Stimulated activated CD8-positive, alpha-beta memory T cell treated with anti-CD3 and anti-CD28 coated beads, Interleukin-15, amount 100 ng/mL, for 1 hour (primary cell): Measurements from ENCODE around the gene ZNF418.
"Not testable (repeated sequence)": the region's sequence is repeated elsewhere in the genome, so short reads cannot be mapped to it uniquely, and the experiment has no call there.

Experiments
- DNase-seq: peaks from one replicate; pipeline ENCODE4 v3.0.0-alpha.2; 2020; ENCODE audit warnings: low read depth

The ZNF418 gene

DNA sequence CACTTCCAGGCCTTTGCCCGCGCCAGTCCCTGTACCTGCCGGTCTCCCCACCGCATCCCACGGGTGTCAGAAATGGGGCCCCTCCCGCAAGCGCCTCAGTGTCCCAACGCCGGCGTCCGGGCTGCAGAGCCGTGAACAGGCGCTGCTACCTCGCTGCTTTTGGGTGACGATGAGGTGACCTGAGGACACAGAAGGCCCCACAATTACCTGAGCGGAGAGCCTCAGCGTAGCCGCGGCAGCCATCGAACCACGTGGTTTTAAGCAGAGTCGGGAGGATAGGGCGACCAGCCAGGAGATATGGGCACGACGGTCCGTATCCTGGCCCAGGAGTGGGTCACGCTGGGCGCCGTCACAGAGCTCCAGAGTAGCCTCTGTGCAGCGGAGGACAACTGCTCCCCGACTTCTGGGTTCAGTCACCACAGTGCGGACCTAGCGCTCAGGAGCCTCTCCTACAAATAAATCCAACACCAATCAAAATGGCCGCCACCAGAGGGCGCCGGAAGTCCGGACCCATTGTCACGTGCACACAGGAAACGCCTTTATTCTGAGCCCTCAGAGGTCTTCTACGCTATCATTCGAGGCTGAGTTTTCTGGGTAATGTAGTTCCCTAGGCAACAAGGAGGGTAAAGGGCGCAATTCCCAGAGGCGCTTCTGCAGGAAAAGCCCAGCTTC lies 46.5 kb downstream of the ZNF418 start, which contains the start of gene ZNF814:
Gene ZNF814, minus strand, starts transcription at position 478 of the 672 bp plus-strand sequence. Its CDS starts 235 bp downstream, at position 243.
- DNase-seq: peak; percentile 70

DNA sequence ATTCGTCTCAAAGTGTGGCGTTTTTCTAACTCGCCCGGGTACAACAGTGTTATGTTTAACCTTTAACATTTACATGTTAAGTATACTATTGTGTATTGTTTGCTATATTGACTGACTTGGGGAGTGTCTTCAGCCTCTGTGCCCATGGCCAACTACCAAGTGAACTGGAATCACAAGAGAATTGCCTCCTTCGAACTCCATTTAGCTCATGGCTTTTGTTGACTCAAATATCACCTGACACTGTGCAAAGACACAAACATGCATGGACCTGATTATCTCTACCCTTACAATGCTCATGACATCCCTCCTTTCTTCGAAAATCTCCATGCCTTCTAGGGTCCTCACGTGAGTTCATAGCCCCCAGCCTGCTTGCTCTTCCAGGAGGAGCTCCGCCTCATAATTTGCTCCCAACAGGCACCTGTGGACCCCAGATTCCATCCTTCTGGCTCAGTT lies 47.1 kb downstream of the ZNF418 start:
- DNase-seq: no peak

DNA sequence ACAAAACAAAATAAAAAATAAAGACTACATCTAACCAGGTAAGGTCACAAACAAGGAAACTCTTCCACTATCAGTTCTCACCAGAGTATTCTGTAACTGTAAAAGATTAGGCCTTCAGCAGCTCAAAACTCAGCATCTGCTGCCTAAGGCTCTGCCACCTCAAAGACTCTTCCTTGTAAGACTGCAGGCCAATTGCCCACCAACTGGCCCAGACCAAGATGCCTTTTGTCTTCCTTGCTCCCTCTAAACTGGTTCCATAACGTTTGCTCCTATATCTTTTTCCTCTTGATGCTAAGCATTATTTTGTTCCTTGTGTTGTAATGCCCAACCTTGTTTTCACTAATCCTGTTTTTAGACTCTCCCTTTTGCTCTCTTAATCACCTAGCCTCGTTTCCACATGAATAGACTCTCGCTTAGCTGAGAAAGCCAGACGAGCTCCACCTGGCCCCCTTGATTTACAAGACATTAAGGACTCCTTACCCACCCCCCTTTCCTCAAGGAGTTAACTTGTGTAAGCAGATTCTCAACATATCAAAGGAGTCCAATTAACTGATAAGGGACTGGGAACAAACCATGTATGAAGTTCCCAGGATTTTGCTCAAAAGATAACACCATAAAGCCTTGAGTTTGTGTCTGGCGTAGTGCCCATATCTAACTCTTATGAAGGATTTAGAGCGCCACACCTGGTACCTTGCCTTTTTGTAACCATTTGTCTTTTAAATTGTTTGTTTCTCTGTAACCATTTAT lies 47.8 kb downstream of the ZNF418 start:
- DNase-seq: no peak

DNA sequence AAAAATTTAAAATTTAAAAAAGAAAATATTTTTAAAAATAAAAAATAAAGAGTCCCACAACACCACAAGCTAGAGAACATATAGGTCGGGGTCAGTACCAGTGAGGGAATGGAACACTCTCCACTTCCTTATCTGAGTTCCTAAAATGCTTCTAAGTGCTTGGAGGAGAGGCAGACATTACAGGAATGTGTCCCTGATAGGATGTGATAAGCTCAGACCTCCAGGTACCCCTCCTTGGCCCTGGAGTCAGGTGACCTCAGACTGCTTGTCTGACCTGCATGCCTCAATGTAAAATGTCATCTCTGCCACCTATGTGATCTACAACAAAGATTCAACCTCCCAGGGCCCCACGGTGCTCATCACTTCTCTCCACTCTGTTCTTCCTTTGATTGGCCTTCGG lies 49.2 kb downstream of the ZNF418 start:
- no peak for DNase-seq

DNA sequence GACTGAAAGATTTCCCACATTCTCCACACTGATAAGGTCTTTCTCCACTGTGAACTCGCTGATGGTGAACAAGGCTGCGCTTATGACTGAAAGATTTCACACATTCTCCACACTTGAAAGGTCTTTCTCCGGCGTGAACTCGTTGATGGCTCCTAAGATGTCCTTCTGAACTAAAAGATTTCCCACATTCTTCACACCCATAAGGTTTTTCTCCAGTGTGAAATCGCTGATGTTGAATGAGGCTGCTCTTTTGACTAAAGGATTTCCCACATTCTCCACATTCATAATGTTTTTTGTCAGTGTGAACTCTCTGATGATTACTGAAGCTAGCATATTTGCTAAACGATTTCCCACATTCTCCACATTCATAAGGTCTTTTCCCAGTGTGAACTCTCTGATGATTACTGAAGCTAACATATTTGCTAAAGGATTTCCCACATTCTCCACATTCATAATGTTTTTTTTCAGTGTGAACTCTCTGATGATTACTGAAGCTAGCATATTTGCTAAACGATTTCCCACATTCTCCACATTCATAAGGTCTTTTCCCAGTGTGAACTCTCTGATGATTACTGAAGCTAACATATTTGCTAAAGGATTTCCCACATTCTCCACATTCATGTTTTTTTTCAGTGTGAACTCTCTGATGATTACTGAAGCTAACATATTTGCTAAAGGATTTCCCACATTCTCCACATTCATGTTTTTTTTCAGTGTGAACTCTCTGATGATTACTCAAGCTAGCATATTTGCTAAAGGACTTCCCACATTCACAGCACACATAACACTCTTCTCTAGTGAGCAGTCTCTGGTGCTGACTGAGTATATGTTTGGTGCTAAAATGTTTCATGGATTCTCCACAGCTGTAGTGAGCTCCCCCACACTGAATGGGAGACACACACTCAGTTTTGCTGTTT lies 61.1 kb downstream of the ZNF418 start:
- not testable (repeated sequence) for DNase-seq

DNA sequence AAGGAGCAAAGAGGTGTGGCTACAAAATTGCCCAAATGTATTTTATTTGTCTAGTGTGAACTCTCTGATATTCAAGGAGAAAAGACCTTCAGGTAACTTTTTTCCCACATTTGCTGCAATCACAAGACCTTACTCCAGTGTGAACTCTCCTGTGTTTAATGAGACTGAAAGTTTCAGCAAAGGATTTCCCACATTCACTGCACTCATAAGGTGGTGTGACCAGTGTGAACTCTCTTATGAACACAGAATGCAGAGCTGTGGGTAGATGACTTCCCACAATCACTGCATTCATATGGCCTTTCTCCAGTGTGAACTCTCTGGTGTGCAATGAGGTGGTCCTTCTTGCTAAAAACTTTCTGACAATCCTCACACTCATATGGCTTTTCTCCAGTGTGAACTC lies 62.8 kb downstream of the ZNF418 start:
- no peak for DNase-seq
